ENCODE results near the gene VWA3B.

DNA sequence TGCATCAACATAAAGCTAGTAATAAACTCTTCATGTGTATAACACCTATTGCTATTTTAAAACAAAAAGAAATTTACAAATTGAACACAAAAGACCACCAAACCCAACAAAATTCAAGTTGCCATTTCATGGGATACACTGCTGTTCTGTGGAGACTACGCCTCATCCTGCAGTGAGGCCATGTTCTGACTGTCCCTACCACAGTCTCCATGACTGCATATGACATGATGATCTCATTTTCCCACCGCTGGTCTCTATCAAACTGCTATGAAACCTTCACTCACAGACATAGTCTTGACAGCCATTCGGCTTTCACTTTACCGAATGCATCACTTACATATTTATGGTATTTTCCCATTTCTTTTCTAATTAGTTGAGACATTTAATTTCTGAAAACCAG lies 21.2 kb upstream of the VWA3B start:
- TF ChIP-seq, protein P1, sequence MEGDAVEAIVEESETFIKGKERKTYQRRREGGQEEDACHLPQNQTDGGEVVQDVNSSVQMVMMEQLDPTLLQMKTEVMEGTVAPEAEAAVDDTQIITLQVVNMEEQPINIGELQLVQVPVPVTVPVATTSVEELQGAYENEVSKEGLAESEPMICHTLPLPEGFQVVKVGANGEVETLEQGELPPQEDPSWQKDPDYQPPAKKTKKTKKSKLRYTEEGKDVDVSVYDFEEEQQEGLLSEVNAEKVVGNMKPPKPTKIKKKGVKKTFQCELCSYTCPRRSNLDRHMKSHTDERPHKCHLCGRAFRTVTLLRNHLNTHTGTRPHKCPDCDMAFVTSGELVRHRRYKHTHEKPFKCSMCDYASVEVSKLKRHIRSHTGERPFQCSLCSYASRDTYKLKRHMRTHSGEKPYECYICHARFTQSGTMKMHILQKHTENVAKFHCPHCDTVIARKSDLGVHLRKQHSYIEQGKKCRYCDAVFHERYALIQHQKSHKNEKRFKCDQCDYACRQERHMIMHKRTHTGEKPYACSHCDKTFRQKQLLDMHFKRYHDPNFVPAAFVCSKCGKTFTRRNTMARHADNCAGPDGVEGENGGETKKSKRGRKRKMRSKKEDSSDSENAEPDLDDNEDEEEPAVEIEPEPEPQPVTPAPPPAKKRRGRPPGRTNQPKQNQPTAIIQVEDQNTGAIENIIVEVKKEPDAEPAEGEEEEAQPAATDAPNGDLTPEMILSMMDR (optimal IDR thresholded peaks at IDR 0.05 in 1 of 3, IDR thresholded peaks at IDR 0.05 in 1 of 3, conservative IDR thresholded peaks at IDR 0.05 in 1 of 3; ENCODE audit: extremely low read depth in 1 of 3, insufficient read depth in 2 of 3, low read length in 3 of 3) = no peak
- no peak for TF ChIP-seq EZH2 (IDR thresholded peaks at IDR 0.05; ENCODE audit: low read length)

Measured in keratinocyte (primary cell).